Epithelial cell of proximal tubule (primary cell): ENCODE measurements around the gene PTPRJ. TPM values are rescaled to one million over a fixed set of nuclear protein-coding genes. Genes with fewer than 3 reads are reported as not detected.
"Not testable (repeated sequence)": the region's sequence is repeated elsewhere in the genome, so short reads cannot be mapped to it uniquely, and the experiment has no call there.

Experiments used
- DNase-seq: peaks from one replicate; pipeline ENCODE4 v3.0.0-alpha.2; 2011; ENCODE audit warnings: low read depth
- H3K4me3 ChIP-seq: 2 replicates; pipeline ENCODE4 v1.5.1; 2011; ENCODE audit warnings: low read depth, mild to moderate bottlenecking, low read length
- CTCF ChIP-seq: conservative IDR thresholded peaks from 2 replicates; pipeline ENCODE4 v1.5.1; 2012; ENCODE audit warnings: low read depth, mild to moderate bottlenecking, low read length
- total RNA-seq: library from RNA; depleted of rRNA; stranded (reverse); fragments of >200 nt; gene quantifications from 2 replicates; pipeline ENCODE4 v1.2.3, GENCODE V29; 2015

The PTPRJ gene
- total RNA-seq, 1 donor from 2014 or later, result 43.9 TPM

GRCh38 chr11:47943721-47944586 is 36.4 kb upstream of the PTPRJ start:
- no peak overlapping the region for H3K4me3 ChIP-seq
- no peak for TF ChIP-seq CTCF
- DNase-seq, result no peak

- H3K4me3 ChIP-seq, result no peak overlapping the region
- TF ChIP-seq CTCF, result no peak
- DNase-seq, result no peak
Measured at GRCh38 chr11:47944632-47945031, 35.7 kb upstream of the PTPRJ start.

GRCh38 chr11:47946682-47947559 is 33.4 kb upstream of the PTPRJ start:
- H3K4me3 ChIP-seq, result no peak overlapping the region
- DNase-seq, result peak; percentile 90
- no peak for TF ChIP-seq CTCF

GRCh38 chr11:47948137-47948536 is 32.2 kb upstream of the PTPRJ start:
- no peak for TF ChIP-seq CTCF
- DNase-seq, result no peak
- H3K4me3 ChIP-seq, result no peak overlapping the region

GRCh38 chr11:47949001-47949675 is 31.2 kb upstream of the PTPRJ start:
- not testable (repeated sequence) for H3K4me3 ChIP-seq, DNase-seq

- TF ChIP-seq CTCF, result no peak
- no peak overlapping the region for H3K4me3 ChIP-seq
- DNase-seq, result no peak
Measured at GRCh38 chr11:47950396-47950795, 30.0 kb upstream of the PTPRJ start.

GRCh38 chr11:47951504-47951903 is 28.9 kb upstream of the PTPRJ start:
- not testable (repeated sequence) for H3K4me3 ChIP-seq, DNase-seq
